ENCODE measurements around the gene SF3B6. TPM values are rescaled to one million over a fixed set of nuclear protein-coding genes. Genes with fewer than 3 reads are reported as not detected.

The SF3B6 gene
- total RNA-seq, 6 experiments from 2014 or later = 112 to 139 (median 126) TPM

DNA sequence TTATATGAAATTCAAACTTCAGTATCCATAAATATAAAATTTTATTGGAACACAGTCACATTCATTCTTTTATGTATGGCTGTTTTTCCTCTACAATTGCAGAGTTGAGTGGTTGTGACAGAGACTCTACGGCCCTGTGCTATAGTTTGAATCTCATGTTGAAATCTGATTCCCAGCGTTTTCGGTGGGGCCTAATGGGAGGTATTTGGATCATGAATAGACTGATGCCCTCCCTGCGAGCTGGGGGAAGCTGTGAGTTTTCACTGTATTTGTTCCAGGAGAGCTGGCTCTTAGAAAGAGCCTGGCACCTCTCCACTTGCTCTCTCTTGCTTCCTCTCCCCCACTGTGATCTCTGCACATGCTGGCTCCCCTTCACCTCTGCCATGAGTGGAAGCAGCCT is 45.3 kb upstream of the SF3B6 start:
- H3K27ac Mint-ChIP-seq = no peak overlapping the region
- H3K27me3 Mint-ChIP-seq (ENCODE audit: insufficient read depth) = peaks cover 1% of the 10 kb centered on the region
- H3K9me3 Mint-ChIP-seq = no peaks in the 10 kb centered on the region
- TF ChIP-seq, protein P1, sequence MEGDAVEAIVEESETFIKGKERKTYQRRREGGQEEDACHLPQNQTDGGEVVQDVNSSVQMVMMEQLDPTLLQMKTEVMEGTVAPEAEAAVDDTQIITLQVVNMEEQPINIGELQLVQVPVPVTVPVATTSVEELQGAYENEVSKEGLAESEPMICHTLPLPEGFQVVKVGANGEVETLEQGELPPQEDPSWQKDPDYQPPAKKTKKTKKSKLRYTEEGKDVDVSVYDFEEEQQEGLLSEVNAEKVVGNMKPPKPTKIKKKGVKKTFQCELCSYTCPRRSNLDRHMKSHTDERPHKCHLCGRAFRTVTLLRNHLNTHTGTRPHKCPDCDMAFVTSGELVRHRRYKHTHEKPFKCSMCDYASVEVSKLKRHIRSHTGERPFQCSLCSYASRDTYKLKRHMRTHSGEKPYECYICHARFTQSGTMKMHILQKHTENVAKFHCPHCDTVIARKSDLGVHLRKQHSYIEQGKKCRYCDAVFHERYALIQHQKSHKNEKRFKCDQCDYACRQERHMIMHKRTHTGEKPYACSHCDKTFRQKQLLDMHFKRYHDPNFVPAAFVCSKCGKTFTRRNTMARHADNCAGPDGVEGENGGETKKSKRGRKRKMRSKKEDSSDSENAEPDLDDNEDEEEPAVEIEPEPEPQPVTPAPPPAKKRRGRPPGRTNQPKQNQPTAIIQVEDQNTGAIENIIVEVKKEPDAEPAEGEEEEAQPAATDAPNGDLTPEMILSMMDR (IDR thresholded peaks at IDR 0.05) = no peak
- H3K4me1 Mint-ChIP-seq (ENCODE audit: low read depth) = peaks cover 42% of the 10 kb centered on the region
- H3K36me3 Mint-ChIP-seq (ENCODE audit: low read depth) = peaks cover 7% of the 10 kb centered on the region; the same call in 1 of the 2 replicates
- DNase-seq = no peak
- no peak overlapping the region for H3K4me3 Mint-ChIP-seq

DNA sequence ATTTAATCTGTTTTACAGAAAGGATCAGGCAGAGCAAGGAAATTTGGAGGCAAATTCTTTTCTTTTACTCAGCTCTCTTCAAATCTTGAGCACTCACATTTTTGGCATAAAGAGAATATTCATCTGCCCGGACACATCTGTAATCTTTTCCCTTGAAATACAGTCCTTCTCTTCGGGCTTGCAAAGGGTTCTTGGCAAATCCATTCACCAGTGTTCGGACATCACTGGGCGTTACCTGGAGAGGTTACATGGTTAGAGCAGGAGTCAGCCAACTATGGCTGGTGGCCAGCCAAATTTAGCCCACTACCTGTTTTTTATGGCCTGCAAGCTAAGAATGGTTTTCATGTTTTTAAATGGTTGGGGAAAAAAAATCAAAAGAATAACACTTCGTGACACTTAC is 44.9 kb upstream of the SF3B6 start:
- H3K9me3 Mint-ChIP-seq = no peaks in the 10 kb centered on the region
- no peak for DNase-seq
- peaks cover 7% of the 10 kb centered on the region; the same call in 1 of the 2 replicates for H3K36me3 Mint-ChIP-seq (ENCODE audit: low read depth)
- peaks cover 41% of the 10 kb centered on the region for H3K4me1 Mint-ChIP-seq (ENCODE audit: low read depth)
- peaks cover 1% of the 10 kb centered on the region for H3K27me3 Mint-ChIP-seq (ENCODE audit: insufficient read depth)
- TF ChIP-seq, protein P1 (IDR thresholded peaks at IDR 0.05) = no peak
- H3K27ac Mint-ChIP-seq = no peak overlapping the region
- no peak overlapping the region for H3K4me3 Mint-ChIP-seq

DNA sequence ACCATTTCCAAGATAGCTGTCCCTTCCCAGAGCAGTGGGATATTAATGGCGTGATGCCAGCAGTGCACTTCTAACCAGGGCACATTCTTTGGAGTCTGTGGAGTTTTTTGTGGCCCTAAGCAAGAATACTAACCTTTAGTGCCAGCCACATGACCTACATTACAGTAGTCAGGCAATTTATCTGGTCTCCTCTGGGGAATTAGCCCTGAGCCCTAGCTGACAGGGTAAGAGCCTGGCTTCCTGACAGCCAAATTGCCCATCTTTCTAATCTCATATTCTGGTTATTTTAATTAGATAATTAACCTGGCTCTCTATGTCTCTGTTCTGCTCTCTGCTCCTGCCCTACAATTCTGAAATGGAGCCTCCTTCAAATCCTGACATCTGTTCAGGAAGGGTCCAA is 41.8 kb upstream of the SF3B6 start:
- TF ChIP-seq, protein P1 (IDR thresholded peaks at IDR 0.05) = no peak
- no peaks in the 10 kb centered on the region; the same call in 1 of the 2 replicates for H3K27me3 Mint-ChIP-seq (ENCODE audit: insufficient read depth)
- peaks cover 14% of the 10 kb centered on the region for H3K36me3 Mint-ChIP-seq (ENCODE audit: low read depth)
- no peak for DNase-seq
- H3K9me3 Mint-ChIP-seq = peaks cover 13% of the 10 kb centered on the region; the same call in 1 of the 2 replicates
- peaks cover 33% of the 10 kb centered on the region for H3K4me1 Mint-ChIP-seq (ENCODE audit: low read depth)
- no peak overlapping the region; the same call in 1 of the 2 replicates for H3K27ac Mint-ChIP-seq
- H3K4me3 Mint-ChIP-seq = no peak overlapping the region

DNA sequence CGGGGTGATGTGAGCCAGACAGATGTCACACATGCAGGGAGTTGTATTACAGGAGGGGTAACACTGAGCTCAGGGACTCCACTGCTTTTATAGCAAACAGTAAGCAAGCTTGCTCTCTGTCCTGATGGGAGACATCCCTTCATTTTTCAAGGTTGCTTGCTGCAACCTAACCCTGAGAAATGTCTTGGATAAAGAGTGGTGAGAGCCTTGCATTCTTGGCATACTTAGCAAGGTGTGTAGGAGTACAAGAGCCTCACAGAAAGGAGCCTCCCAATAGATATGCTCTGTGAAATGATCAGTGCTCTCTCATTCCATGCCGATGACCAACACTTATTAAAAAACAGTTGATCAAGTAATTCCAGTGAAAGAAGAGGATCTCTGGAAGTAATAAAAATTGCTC is 38.9 kb upstream of the SF3B6 start:
- no peak overlapping the region for H3K4me3 Mint-ChIP-seq
- TF ChIP-seq, protein P1 (IDR thresholded peaks at IDR 0.05) = no peak
- H3K27me3 Mint-ChIP-seq (ENCODE audit: insufficient read depth) = peaks cover 2% of the 10 kb centered on the region
- DNase-seq = peak; percentile 35
- peaks cover 13% of the 10 kb centered on the region; the same call in 1 of the 2 replicates for H3K9me3 Mint-ChIP-seq
- H3K27ac Mint-ChIP-seq = no peak overlapping the region
- peaks cover 47% of the 10 kb centered on the region for H3K4me1 Mint-ChIP-seq (ENCODE audit: low read depth)
- H3K36me3 Mint-ChIP-seq (ENCODE audit: low read depth) = peaks cover 14% of the 10 kb centered on the region

DNA sequence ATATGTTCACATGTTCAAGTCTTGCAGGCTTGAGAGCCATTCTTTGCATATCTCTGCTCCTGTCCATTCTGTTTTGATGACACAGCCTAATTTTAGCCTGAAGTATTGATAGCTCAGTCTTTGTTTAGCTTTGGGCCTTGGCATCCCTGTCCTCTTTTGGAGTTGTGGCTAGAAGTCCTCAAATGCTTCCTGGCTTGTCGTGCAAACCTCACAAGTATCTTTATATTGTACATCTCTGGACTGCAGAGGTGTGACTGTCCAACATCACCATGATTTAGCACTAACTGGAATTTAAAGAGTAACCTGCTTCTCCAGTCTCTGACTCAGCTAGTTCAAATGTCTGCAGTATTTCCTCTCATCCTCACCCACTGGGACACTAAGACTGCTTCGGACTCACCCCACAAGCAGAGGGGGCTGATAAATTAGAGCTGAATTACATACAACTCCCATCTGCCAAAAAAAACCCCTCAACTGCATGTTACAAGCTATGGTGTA is 35.3 kb upstream of the SF3B6 start:
- H3K27ac Mint-ChIP-seq = peak overlapping the region; percentile 74
- H3K36me3 Mint-ChIP-seq (ENCODE audit: low read depth) = peaks cover 32% of the 10 kb centered on the region
- H3K4me1 Mint-ChIP-seq (ENCODE audit: low read depth) = peaks cover 48% of the 10 kb centered on the region
- DNase-seq = peak; percentile 14
- peak overlapping the region; percentile 13; the same call in 1 of the 2 replicates for H3K4me3 Mint-ChIP-seq
- peaks cover 13% of the 10 kb centered on the region; the same call in 1 of the 2 replicates for H3K9me3 Mint-ChIP-seq
- peaks cover 2% of the 10 kb centered on the region; the same call in 1 of the 2 replicates for H3K27me3 Mint-ChIP-seq (ENCODE audit: insufficient read depth)
- TF ChIP-seq, protein P1 (IDR thresholded peaks at IDR 0.05) = no peak
